Esophagus squamous epithelium (tissue), 4 donors: ENCODE data around the gene MSANTD1.
A peak's percentile ranks its signal among the peaks of the same experiment; 100 is the strongest.

Source experiments
- POLR2A ChIP-seq, 4 donors: fragments of 450-650 bp; IDR thresholded peaks; one replicate each; pipeline ENCODE4 v1.6.1; 2017; ENCODE audit warnings: antibody characterized with exemption in 4 of 4, mild to moderate bottlenecking in 4 of 4, moderate library complexity in 3 of 4
- TF ChIP-seq, protein P1 (sequence below), 6 experiments: fragments of 450-650 bp in 4 of 6; fragments of 200-600 bp in 2 of 6; sonication (generic) in 2 of 6; IDR thresholded peaks; one replicate each; pipeline ENCODE4 v1.5.1; 2016 to 2019; ENCODE audit warnings: antibody characterized with exemption in 6 of 6, mild to moderate bottlenecking in 4 of 6, moderate library complexity in 4 of 6

DNA sequence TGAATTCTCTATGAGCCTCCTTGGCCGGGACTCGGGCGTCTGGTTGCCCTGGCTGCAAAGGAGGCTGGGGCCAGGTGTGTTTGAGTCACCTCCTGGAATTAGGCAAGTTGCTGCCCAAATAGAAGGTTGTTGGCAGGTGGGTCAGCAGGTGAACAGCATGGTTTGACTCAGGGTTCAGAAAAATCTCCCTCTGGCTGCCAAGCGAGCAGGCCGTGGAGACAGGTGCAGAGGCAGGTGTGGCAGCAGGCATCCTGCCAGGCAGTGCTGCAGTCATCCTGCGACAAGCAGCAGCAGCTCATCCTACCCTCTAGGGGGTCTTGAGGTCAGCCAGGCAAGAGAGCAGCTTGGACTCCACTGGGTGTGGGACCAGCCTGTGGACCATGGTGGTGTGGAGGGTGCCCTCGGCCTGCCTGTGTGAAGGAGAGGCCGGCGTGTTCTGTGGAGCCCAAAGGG lies 8.2 kb downstream of the MSANTD1 start:
- no peak for TF ChIP-seq POLR2A (IDR thresholded peaks at IDR 0.05)
- TF ChIP-seq, protein P1, sequence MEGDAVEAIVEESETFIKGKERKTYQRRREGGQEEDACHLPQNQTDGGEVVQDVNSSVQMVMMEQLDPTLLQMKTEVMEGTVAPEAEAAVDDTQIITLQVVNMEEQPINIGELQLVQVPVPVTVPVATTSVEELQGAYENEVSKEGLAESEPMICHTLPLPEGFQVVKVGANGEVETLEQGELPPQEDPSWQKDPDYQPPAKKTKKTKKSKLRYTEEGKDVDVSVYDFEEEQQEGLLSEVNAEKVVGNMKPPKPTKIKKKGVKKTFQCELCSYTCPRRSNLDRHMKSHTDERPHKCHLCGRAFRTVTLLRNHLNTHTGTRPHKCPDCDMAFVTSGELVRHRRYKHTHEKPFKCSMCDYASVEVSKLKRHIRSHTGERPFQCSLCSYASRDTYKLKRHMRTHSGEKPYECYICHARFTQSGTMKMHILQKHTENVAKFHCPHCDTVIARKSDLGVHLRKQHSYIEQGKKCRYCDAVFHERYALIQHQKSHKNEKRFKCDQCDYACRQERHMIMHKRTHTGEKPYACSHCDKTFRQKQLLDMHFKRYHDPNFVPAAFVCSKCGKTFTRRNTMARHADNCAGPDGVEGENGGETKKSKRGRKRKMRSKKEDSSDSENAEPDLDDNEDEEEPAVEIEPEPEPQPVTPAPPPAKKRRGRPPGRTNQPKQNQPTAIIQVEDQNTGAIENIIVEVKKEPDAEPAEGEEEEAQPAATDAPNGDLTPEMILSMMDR (IDR thresholded peaks at IDR 0.05), result peak in 1 of 6 experiments; percentile 24
